ENCODE measurements around the gene CDH23.

CDH23 gene

DNA sequence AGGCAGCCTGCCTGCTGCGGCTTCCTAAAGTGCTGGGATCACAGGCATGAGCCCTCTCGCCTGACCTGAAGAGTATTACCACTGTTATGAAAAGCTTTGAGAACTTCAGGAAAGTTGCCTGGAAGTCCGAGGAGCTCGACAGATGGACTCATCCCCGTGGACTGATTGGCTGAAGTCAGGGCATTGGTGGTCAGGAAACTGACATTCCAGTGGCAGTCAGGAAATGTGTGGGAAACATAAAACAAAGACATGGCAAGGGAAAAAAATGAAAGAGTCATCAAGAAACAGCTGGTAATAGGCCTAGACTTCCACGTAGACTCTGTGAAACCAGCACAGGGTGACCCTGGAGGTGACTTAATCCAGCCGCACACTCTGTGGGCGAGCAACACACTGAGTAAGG is 123.3 kb downstream of the CDH23 start:
- no peak for DNase-seq

DNA sequence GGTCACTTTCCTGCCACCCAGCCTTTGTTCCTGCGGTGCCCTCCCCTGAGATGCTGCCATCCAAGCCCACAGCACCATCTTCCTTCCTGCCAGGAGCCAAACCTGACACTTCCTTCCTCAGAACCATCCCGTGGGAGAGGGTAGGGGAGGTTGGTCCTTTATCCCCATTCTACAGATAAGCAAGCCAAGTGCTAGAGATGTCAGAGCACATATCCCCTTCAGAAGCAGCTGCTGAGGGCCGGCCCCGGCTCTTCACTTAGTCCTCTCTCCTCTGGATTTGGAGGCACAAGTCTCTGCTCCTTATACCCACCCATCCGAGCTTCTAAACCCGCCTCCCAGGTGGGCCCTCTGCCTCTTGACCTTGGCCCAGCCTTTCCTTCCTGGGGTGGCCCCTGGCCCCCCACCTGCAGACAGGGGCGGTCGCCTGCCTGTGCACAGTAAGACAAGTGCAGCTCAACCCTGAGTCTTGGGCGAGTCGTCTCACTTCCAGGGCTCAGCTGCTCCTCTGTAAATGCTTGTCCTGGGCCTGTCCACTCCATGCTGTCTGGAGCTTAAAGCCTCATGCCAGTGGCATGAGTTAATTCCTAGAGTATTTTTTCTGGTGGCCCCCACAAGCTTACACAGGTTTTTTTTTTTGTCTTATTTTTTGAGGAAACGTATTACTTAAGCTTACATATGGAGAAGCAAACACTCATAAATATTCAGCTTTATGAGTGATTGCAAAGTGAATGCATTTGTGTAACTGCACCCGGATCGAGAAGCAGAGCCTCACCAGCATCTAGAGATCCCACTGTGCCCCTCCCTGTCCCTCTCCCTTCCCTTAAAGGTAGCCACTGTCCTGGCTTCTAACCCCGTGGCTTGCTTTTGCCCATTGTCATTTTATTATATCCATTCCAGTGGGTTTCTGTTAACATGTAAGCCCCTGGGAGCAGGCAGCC is 125.1 kb downstream of the CDH23 start:
- DNase-seq: no peak

DNA sequence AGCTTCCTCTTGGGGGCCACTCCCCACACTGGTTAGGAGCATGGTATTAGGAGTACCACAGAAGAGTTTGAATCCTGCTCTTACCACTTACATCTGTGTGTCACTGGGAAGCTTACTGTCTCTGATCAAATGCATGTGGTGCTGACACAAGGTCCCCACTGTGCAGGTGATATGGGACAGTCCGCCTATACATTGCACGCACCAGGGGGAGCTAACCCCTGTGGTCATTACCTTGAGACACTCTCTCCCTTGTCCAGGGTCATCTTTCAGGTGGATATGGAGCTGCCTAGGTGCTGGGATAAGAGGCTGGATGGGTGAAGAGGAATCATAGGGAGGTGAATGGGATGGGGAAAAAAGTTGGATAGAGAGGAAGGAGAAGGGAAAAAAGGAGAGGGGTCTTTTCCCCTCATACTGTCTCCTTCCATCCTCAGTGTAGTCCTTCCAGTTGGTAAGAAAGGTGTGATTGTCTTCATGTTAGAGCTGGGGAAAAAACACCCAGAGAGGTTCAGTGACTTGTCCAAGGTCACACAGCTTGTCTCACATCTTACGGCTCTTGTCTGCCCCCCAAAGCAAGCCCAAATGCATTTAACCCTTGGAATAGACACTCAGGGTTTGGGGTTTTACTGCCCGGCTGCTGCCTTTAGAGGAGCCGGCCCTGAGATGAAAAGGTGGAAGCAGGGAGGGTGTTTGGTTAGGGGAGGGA is 125.9 kb downstream of the CDH23 start:
- no peak for DNase-seq

DNA sequence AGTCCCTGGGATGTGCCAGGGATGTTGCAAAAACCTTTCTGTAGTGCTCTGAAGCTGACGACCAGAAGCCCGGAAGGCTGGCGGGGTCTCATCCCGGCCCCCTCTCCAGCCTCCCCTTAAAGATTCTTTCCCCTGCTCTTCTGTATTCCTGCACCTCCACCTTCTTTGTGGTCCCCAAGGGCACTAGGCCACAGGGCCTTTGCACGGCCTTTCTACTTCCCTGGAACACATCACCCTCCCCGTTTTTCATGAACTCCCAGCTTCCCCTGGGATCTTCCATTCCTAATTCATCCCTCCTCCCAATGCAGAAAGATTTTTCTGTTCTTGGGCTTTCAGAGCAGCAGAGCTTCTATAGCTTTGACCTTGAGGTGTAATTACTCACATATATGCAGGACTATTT is 127.0 kb downstream of the CDH23 start:
- DNase-seq: no peak

DNA sequence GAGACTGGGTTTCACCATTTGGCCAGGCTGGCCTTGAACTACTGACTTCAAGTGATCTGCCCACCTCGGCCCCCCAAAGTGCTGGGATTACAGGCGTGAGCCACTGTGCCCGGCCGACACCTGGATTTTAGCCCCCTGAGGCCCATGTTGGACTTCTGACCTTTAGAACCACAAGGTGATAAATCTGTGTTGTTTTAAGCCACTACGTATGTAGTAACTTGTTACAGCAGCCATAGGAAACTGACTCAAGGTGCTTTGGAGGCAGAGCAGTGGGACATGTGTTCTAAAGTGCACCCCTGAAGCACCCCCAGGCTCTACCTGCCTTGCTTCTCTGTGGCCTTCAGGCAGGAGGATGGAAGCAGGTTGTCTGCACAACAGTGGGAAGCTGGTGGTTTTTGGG is 128.4 kb downstream of the CDH23 start:
- DNase-seq: no peak

DNA sequence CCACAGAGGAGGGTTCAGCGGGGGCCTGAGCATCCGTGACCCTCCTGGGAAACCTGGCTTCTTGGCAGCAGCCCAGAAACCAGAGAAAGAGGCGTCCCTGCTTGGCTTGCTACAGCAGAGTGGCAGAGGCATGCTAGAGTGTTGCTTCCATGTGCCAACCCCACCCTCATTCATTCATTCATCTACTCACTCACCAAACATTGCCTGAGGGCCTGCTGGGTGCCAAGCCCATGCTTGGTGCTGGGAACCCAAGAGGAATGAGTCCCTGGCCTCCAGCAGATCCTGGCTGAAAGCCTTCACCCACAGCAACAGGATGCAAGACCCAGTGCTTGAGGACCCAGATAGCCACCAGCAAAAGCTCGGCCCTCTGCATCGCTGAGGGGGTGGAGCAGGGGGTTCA is 129.0 kb downstream of the CDH23 start:
- DNase-seq: no peak

DNA sequence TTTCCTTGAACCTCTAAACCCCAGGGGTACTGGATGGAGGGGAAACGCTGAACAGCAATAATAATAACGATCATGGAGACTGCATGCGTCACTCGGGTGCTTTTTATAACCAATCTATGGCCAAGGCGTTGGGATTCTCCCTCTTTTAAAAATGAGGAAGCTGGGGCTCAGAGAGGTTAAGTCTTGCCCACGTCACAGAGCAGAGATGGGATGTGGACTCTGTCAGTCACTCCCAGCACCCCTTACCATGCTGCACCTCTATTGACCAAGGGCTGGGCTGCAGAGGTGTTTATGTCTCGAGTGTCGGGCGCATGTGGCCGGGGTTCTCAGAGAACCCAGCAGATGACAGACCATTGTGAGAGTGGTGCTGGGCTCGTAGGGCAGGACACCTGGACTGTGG is 129.9 kb downstream of the CDH23 start:
- no peak for DNase-seq

DNA sequence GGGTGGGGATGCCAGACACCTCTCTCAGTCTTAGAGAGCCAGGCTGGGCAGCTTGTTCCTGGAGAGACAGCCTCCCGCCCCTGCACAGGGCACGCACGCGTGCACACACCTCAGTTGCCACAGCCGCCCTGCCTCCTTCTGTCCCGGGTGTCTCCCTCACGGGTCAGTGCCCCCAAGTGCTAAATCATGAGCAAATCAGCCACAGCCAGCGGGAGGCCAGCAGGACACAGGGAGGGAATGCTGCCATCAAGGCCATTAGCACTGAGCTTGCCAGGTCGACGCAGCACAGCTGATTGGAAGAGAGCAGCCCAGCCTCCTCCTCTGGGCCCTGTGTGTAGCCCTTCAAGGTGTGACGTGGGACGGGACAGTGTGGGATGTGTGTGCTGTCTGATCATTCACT is 130.4 kb downstream of the CDH23 start:
- DNase-seq: no peak

DNA sequence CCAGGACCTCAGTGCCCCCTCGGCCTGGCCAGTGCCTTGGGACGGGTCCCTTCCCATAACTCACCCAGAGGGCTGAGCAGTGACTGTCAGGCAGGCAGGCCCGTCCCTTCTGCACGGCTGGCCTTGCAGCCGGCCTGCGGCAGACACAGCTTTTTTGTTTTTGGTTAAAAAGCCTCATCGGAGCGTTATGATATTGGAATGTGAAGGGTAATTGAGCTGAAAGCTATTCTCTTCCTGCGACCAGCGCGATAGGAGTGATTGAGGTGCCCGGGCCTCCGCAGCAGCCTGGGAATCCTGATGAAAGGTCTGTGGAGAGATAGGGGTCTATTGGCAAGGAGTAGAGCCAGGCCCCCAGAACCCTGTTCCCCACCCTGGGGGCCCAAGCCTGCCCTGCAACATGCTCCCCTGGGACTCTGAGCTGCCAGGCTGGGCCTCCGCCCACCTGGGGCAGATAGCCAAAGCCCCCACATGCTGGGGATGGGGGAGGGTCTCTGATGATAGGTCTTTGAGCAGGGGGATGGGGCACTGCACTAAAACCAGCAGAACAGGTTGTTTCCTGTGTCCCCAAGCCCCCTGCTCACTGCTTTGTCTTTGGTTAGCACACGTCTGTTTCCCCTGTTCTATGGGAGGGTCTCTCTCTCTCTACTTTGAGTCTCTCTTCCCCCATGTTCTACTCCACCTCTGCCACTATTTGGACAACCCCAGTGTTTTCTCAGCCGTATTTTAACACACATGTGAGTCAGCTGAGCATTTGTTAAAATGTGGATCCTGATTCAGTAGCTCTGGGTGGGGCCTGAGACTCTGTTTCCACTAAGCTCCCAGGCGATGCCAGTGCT is 131.9 kb downstream of the CDH23 start:
- no peak for DNase-seq

DNA sequence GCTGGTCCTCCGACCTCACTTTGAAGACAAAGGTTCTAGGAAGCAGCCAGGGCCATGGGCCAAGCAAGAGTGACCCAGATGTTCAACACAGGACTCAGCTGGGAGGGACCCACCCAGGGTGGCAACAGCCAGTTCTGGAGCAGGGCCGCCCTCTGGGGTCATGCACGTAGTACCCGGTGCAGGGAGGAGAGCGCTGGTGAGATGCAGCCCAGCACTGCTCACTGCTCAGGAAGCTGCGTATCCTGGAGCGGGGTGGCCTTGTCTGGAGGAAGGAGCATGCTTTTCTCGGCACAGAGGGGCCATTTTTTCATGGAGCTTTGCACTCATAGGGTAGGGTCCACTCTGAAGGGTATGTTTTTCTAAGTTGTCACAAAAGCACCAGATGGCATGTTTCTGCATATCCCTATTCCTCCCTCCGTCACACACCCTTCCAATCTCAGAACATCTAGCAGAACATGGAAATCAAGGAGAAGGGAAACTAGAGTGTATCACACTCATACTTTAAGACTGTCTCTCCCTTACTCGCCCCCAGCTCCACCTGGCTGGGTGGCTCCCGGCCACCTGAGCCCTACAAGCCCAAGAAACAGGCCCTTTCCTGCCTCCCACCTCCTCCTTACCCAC is 132.6 kb downstream of the CDH23 start:
- DNase-seq: no peak

DNA sequence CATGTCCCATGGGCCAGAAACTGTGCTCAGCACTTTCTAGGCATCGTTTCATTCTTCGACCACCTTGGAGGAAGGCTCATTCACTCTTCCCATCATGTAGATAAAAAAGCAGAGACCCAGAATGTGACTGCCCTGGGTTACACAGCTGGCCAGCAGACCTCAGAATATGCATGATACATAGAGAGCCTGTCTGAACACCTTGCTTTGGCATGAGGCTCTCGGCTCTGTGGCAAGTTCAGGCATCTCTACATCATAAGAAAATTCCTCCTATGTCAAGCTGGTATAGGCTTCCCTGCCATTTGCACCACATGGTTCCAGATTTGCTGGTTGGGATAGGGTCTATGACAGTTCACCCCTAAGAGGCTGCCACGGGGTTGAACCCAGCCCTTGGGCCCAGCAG is 134.1 kb downstream of the CDH23 start:
- DNase-seq: no peak

DNA sequence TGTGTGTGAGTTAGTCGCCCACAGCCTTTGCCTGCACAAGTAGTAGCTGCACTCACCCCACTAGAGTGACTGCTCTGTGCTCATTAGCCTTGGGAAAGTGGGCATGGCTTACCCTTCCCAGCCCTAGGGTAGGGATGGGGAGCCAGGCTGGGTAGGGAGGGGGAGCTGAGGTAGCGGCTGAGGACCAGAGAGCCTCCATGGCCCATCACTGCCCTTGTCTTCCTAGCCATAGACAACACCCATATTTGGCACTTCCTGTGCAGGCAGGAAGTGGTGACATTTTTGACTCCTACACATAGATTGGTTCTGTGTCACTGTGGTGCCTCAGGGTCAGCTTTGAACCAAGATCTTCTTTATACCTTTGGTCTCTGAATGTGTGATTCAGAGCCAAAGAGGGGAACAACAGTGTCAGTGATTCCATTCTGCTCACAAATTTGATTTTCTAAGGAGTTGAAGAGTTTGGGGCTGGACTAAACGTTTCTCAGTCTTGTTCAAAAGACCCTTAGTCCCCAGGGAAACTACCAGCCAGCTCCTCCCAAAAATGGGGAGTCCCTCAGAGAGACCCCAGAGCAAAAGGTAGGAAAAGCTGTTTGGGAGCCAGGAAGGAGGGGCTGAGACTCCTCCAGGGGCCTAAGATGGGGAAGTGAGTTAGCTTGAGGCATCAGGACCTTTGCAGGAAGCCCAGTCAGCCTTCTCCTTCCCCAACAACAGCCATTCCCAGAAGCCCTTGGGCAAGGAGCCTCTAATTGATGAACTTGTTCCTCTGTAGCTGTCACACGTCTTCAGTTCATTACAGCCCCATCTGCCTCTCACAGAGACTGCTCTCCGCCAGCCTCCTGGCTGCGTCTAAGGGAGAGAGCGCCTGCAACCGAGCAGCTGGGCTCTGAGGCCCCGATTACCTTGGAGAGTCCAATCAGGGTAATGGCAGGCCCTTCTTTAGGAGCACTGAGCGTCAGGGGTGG is 135.0 kb downstream of the CDH23 start:
- peak; percentile 18 for DNase-seq

DNA sequence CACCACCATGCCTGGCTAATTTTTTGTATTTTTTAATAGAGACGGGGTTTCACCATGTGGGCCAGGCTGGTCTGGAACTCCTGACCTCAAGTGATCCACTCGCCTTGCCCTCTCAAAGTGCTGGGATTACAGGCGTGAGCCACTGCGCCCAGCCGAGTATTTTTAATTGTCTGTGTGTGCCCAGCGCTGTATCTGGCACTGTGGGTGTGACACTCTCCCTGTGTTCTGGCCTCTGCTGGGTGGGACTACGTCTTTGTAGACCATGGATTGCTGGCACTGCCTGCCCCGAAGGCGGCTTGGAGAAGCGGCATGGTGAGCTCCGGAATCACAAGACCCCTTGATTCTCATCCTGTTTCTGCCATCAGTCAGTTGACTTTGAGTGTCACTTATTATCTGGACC is 136.2 kb downstream of the CDH23 start:
- no peak for DNase-seq

DNA sequence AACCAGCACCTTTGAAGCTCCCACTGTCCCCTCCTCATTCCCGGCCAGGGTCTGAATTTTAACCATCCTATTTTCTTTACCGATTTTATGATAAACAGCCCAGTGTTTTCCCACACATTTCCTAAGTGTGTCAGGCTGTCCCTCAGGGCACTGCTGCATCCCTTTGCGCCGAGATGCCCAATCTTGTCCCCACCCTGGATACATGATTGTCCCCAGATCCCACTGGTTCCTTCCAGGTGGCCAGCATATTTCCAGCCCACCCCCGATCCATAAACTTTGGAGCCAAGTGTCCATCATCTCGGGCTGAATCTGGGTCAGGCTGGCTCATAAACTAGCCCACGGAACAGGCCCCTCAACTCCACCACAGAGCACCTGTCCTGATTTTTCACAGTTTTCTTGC is 137.2 kb downstream of the CDH23 start:
- DNase-seq: no peak

DNA sequence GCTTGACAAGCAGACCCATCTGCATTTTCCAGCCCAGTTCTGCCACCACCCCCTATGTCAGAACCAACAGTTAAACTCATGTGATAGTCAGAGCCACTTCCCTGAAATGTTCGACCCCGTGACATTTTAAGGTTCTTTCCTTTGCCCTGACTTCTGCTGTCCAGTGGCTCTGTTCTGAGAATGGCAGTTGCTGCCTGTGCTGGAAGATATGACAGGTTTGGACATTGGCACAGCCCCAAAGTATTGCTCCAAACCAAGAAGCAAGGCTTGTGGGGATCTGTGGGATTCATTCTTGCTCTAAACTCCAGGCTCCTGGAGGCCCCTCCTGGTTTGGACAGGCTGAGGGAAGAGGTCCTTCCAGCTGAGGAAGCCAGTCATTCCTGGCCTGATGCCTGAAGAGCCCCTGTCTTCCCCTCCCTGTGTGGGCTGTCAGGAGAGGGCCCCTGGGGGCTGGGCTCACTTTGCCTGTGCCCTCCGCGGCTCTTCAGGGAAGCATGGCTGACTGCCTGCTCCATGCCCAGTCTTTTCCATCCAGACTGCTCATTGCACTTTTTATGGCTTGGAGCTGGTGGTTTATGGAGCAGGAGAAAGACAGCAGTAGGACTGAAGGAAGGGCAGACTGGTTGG is 138.0 kb downstream of the CDH23 start:
- no peak for DNase-seq

DNA sequence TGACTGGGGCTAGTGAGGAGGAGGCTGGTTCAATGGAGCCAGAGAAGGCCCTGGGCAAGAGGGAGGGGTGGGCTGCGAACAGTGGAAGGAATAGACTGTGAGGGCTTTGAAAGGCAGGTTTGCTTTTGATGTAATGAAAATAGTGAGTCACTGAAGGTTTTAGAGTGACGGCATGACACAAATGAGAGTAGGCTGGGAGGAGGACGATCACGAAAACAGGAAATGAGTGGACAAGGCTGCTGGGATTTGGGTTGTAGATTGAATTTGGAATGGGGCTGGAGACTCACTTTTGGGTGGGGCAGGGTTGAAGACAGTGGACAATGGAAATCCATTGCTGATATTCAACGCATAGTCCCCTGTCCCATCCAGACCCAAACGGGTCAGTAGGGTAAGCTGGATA is 139.6 kb downstream of the CDH23 start:
- peak; percentile 12 for DNase-seq

DNA sequence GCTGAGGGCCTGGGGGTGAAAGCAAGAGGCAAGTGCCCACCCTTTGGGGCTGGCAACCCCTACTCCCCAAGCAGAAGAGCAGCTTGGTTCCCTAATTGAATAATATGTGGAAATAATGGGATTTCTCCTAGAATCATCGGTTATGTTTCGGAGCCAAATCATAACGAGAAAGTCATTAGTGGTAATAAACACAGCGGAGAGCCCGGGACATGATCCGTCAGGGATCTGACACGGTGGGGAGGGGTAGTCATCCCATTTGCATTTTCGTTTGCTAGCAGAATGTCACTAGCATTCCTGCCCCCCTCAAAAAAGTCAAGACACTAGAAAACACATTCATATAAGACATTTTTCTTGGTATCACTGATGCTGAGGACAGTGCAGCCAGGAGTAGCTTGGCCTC is 140.4 kb downstream of the CDH23 start:
- DNase-seq: no peak

DNA sequence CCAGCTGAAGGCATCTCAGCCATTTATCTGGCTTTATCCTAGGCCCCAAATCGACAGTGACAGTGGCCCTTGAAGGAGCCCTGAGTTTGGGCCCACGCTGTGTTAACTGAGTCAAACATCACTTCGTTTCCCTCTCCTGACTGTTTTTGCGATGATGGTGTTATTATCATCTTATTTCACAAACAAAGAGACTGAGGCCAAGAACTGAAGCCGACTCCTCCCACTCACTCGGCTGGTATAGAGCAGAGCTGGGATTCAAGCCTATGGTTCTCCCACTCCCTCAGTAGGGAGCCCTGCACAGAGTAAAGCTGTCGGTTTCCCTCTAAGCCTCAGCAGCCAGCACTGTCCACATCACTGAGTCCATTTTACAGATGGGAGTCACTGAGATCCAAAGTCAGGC is 141.0 kb downstream of the CDH23 start:
- no peak for DNase-seq

DNA sequence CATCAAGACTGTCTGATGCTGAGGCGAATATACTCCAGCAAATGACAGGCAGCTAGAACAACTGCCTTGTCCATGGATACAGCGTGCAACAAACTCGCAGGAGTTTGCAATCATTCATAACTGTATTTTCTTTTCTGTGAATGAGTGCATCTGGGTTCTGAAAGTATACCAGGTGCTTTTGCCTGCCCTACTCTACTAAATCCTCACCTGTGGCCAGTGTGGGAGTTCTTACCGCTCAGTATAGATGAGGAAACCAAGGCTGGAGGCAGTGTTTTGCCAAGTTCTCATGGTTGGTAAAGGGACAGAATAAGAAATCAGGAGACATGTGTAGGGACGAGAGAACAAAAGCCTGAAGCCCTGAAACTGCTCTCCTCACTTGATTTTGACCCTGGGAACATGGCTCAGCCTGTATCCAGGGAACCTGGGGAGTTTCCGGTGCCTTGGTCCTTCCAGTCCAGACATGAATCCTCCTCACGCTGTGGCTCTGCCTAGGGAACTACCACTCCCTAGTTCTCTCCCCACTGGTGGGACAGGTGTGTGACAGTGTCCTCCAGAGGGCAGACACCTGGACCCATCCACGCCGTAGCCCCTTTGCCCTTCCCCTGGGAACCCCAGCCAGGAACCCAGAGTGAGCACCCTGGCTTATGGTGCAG is 142.0 kb downstream of the CDH23 start:
- no peak for DNase-seq

DNA sequence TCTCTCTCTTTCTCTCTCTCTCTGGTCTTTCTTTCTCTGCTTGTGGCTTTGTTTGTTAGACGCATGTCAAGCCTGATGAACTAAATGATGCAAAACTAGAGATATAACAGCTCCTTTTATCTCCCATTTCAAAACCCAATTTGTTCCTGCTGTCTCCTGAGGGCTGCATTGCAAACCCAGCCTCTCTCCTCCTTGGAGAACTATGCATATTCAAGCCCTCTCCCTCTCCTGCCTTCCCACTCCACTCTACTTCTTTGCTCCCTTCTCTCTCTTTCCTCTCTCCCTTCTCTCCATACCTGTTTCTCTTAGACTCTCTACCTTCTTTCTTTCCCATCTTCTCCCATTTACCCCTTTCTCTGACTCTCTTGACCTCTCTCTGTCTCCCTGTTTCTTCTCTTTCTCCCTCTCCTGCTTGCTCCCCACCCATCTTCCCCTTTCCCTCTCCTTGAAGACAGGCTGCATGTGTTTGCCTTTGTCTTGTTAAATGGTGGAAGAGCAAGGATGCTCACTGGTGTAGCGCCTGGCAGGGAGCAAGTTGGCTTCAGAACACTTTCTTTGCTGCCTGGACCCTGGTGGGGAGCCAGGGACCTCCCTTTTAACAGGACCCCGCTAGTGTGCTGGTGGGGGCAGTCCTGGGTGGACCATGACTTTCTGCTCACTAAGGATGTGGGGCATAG is 142.9 kb downstream of the CDH23 start:
- no peak for DNase-seq
